ENCODE results near the gene GJB5.

GJB5 gene

GRCh38 chr1:34777519-34778321, 22.9 kb downstream of the GJB5 start:
- DNase-seq (ENCODE audit: low read depth), result no peak

GRCh38 chr1:34778381-34778780, 23.5 kb downstream of the GJB5 start:
- DNase-seq (ENCODE audit: low read depth), result no peak

GRCh38 chr1:34779005-34779404, 24.2 kb downstream of the GJB5 start:
- no peak for DNase-seq (ENCODE audit: low read depth)

GRCh38 chr1:34779526-34779925, 24.7 kb downstream of the GJB5 start:
- no peak for DNase-seq (ENCODE audit: low read depth)

GRCh38 chr1:34779962-34780361, 25.1 kb downstream of the GJB5 start:
- no peak for DNase-seq (ENCODE audit: low read depth)

- no peak for DNase-seq (ENCODE audit: low read depth)
Measured at GRCh38 chr1:34780528-34780927, 25.7 kb downstream of the GJB5 start.

GRCh38 chr1:34781071-34781843, 26.4 kb downstream of the GJB5 start, which contains the start of gene GJB3:
Gene GJB3, plus strand, starts transcription at chr1:34781214. Its CDS starts 3,549 bp downstream, at chr1:34784763.
- no peak for DNase-seq (ENCODE audit: low read depth)

GRCh38 chr1:34781844-34782391, 27.1 kb downstream of the GJB5 start:
- DNase-seq (ENCODE audit: low read depth), result no peak

- DNase-seq (ENCODE audit: low read depth), result no peak
Measured at GRCh38 chr1:34784751-34785221, 29.9 kb downstream of the GJB5 start.

- no peak for DNase-seq (ENCODE audit: low read depth)
Measured at GRCh38 chr1:34785231-34785874, 30.5 kb downstream of the GJB5 start.

- no peak for DNase-seq (ENCODE audit: low read depth)
Measured at GRCh38 chr1:34785875-34786470, 31.1 kb downstream of the GJB5 start.

GRCh38 chr1:34786521-34787325, 31.9 kb downstream of the GJB5 start:
- peak; percentile 25 for DNase-seq (ENCODE audit: low read depth)

GRCh38 chr1:34787461-34788420, 32.9 kb downstream of the GJB5 start:
- no peak for DNase-seq (ENCODE audit: low read depth)

- no peak for DNase-seq (ENCODE audit: low read depth)
Measured at GRCh38 chr1:34790985-34791384, 36.1 kb downstream of the GJB5 start.

GRCh38 chr1:34792424-34792823, 37.6 kb downstream of the GJB5 start:
- no peak for DNase-seq (ENCODE audit: low read depth)

- no peak for DNase-seq (ENCODE audit: low read depth)
Measured at GRCh38 chr1:34792868-34793727, 38.3 kb downstream of the GJB5 start, which contains the start of gene GJA4. Gene GJA4, plus strand, starts transcription at chr1:34792999. Its CDS starts 1,215 bp downstream, at chr1:34794214.

GRCh38 chr1:34794001-34794789, 39.3 kb downstream of the GJB5 start:
- DNase-seq (ENCODE audit: low read depth), result no peak

GRCh38 chr1:34794790-34795180, 39.9 kb downstream of the GJB5 start:
- no peak for DNase-seq (ENCODE audit: low read depth)

Measured in activated gamma-delta T cell treated with anti-CD3 and anti-CD28 coated beads, Interleukin-2, amount 50 U/mL, for 16 hours (primary cell).